ENCODE results near the gene TSPAN2.
"Not testable (repeated sequence)": the region's sequence is repeated elsewhere in the genome, so short reads cannot be mapped to it uniquely, and the experiment has no call there.

Gene TSPAN2

GRCh38 chr1:115046751-115047150 lies 42.6 kb downstream of the TSPAN2 start:
- no peaks in the 10 kb centered on the region for H3K27me3 Mint-ChIP-seq
- no peak for ATAC-seq
- H3K9me3 Mint-ChIP-seq, result peaks cover 10% of the 10 kb centered on the region
- H3K4me3 Mint-ChIP-seq, result no peak overlapping the region
- H3K27ac Mint-ChIP-seq, result no peak overlapping the region
- H3K36me3 Mint-ChIP-seq, result no peaks in the 10 kb centered on the region
- no peaks in the 10 kb centered on the region for H3K4me1 Mint-ChIP-seq

DNA sequence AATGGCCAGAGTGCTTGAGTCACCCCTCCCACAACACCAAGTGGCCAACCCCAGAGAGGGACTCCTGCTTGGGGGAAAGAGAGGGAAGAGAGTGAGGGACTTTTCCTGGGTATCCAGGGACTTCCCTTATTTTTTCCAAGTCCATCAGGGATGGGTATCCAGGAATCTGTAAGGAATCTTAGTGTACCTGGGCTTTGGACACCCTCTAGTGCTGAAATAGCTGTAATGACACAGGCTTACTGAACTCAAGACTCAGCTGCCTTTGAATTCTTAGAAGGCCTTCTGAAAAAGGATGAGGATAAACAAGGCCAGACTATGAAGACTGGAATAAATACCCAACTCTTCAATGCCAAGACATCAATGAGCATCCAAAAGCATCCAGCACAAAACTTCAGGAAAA lies 47.6 kb downstream of the TSPAN2 start:
- Mint-ChIP-seq H3K4me3 (no peak overlapping the region), H3K36me3 (no peaks in the 10 kb centered on the region), H3K27ac (no peak overlapping the region), H3K27me3 (no peaks in the 10 kb centered on the region), H3K9me3 (peaks cover 10% of the 10 kb centered on the region), H3K4me1 (no peaks in the 10 kb centered on the region)
- ATAC-seq, result no peak

DNA sequence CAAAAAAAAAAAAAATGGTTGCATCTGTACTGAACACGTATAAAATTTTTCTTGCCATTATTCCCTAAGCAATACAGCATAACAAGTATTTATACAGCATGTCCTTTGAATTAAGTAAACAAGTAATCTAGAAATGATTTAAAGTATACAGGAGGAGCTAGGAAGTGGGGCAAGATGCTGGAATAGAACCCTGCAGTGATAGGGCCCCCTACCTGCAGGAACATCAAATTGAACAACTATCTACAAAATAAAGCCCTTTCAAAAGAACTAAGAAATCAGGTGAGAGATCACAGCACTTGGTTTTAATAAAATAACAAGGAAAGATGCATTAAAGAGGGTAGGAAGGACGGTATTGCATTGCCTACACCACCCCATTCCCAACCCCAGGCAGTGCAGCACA lies 48.8 kb downstream of the TSPAN2 start:
- no peaks in the 10 kb centered on the region for H3K4me1 Mint-ChIP-seq
- H3K27me3 Mint-ChIP-seq, result no peaks in the 10 kb centered on the region
- H3K9me3 Mint-ChIP-seq, result peaks cover 5% of the 10 kb centered on the region
- no peaks in the 10 kb centered on the region for H3K36me3 Mint-ChIP-seq
- H3K27ac Mint-ChIP-seq, result no peak overlapping the region
- no peak for ATAC-seq
- H3K4me3 Mint-ChIP-seq, result no peak overlapping the region

GRCh38 chr1:115036814-115037507 lies 52.3 kb downstream of the TSPAN2 start:
- Mint-ChIP-seq H3K36me3 (no peaks in the 10 kb centered on the region), H3K27ac (no peak overlapping the region), H3K27me3 (no peaks in the 10 kb centered on the region), H3K4me1 (no peaks in the 10 kb centered on the region), H3K9me3 (no peaks in the 10 kb centered on the region), H3K4me3 (no peak overlapping the region)
- ATAC-seq, result no peak

GRCh38 chr1:115035652-115036051 lies 53.7 kb downstream of the TSPAN2 start:
- Mint-ChIP-seq H3K27me3 (no peaks in the 10 kb centered on the region), H3K4me1 (no peaks in the 10 kb centered on the region), H3K36me3 (no peaks in the 10 kb centered on the region), H3K27ac (no peak overlapping the region), H3K9me3 (no peaks in the 10 kb centered on the region), H3K4me3 (no peak overlapping the region)
- ATAC-seq, result no peak

- no peak for ATAC-seq
- H3K36me3 Mint-ChIP-seq, result no peaks in the 10 kb centered on the region
- H3K4me3 Mint-ChIP-seq, result no peak overlapping the region
- H3K9me3 Mint-ChIP-seq, result no peaks in the 10 kb centered on the region
- H3K27me3 Mint-ChIP-seq, result no peaks in the 10 kb centered on the region
- H3K4me1 Mint-ChIP-seq, result no peaks in the 10 kb centered on the region
- H3K27ac Mint-ChIP-seq, result no peak overlapping the region
These were observed 57.7 kb downstream of the TSPAN2 start for GRCh38 chr1:115031595-115031994.

DNA sequence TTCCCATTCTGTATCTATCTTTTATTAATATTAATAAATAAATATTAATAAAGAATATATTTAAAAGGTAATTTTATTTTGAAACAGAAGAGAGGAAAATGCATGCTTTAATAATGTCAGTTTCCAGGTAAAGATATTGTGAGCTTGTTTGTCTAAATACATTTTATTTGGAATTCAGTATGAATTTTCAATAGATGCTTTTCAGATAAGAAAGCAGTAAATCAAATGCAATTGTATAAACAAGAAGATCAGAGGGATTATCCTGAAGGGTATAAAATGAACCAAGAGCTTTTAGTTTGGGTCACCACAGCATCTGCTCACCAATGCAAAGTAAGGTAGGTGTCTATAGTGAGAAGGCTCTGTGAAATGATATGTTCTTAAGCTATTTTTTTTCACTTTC lies 59.8 kb downstream of the TSPAN2 start, which contains the start of gene TSHB:
TSHB (plus strand) TSS at position 301 of the 400 bp plus-strand sequence. CDS start 3,537 bp downstream, outside the sequence.
- ATAC-seq, result no peak
- H3K36me3 Mint-ChIP-seq, result no peaks in the 10 kb centered on the region
- no peak within 1 kb of the TSS for H3K4me3 Mint-ChIP-seq
- H3K9me3 Mint-ChIP-seq, result no peaks in the 10 kb centered on the region
- H3K27me3 Mint-ChIP-seq, result no peaks in the 10 kb centered on the region
- no peaks in the 10 kb centered on the region for H3K4me1 Mint-ChIP-seq
- H3K27ac Mint-ChIP-seq, result no peak within 1 kb of the TSS

- Mint-ChIP-seq H3K27ac (no peak overlapping the region), H3K4me3 (no peak overlapping the region), H3K4me1 (no peaks in the 10 kb centered on the region), H3K9me3 (peaks cover 2% of the 10 kb centered on the region), H3K27me3 (peaks cover 5% of the 10 kb centered on the region), H3K36me3 (no peaks in the 10 kb centered on the region)
- no peak for ATAC-seq
These were observed 65.7 kb downstream of the TSPAN2 start for GRCh38 chr1:115023593-115023992.

DNA sequence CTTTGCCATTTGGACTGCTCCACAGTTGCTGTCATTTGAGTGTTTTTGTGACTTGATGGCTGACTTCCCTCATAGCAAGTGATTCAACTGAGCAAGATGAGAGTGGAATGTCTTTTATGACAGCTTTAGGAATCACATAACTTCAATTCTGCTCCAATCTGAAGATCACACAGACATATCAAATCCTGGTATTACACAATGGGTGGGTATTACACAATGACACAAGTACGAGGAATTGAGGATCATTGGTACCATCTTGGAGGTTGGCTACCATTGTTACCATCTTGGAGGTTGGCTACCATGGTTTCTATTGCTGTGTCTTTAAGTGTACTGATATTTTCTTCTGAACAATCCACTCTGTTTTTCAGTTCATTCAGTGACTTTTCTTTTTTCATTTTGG lies 68.2 kb downstream of the TSPAN2 start:
- no peak for ATAC-seq
- H3K27ac Mint-ChIP-seq, result no peak overlapping the region
- no peaks in the 10 kb centered on the region for H3K4me1 Mint-ChIP-seq

GRCh38 chr1:115019549-115019948 lies 69.8 kb downstream of the TSPAN2 start:
- not testable (repeated sequence) for H3K36me3 Mint-ChIP-seq

More for the DNA sequence above, 68.2 kb downstream of the TSPAN2 start:
- H3K27me3 Mint-ChIP-seq, result peaks cover 9% of the 10 kb centered on the region
- H3K9me3 Mint-ChIP-seq, result peaks cover 4% of the 10 kb centered on the region
- H3K36me3 Mint-ChIP-seq, result no peaks in the 10 kb centered on the region
- no peak overlapping the region for H3K4me3 Mint-ChIP-seq

GRCh38 chr1:115013792-115014191 lies 75.5 kb downstream of the TSPAN2 start:
- no peak overlapping the region for H3K27ac Mint-ChIP-seq
- peaks cover 6% of the 10 kb centered on the region for H3K27me3 Mint-ChIP-seq
- no peaks in the 10 kb centered on the region for H3K36me3 Mint-ChIP-seq
- ATAC-seq, result no peak
- H3K9me3 Mint-ChIP-seq, result peaks cover 7% of the 10 kb centered on the region
- no peak overlapping the region for H3K4me3 Mint-ChIP-seq
- H3K4me1 Mint-ChIP-seq, result peaks cover 8% of the 10 kb centered on the region

More at GRCh38 chr1:115019549-115019948, 69.8 kb downstream of the TSPAN2 start:
- H3K9me3 Mint-ChIP-seq, H3K4me1 Mint-ChIP-seq, ATAC-seq, H3K27ac Mint-ChIP-seq, H3K4me3 Mint-ChIP-seq, H3K27me3 Mint-ChIP-seq: not testable (repeated sequence)

DNA sequence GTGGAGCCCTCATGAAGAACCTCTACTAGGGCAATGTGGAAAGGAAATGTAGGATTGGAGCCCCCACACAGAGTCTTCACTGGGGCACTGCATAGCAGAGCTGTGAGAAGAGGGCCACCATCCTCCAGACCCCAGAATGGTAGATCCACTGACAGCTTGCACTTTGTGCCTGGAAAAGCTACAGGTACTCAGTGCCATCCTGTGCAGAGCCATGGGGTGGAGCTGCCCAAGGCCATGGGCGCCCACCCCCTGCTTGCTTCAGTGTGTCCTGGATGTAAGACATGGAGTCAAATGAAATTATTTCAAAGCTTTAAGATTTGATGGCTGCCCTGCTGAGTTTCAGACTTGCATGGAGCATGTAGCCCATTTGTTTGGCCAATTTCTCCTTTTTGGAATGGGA lies 76.9 kb downstream of the TSPAN2 start:
- Mint-ChIP-seq H3K27me3 (peaks cover 7% of the 10 kb centered on the region), H3K4me1 (peaks cover 8% of the 10 kb centered on the region), H3K36me3 (no peaks in the 10 kb centered on the region), H3K4me3 (no peak overlapping the region), H3K9me3 (peaks cover 3% of the 10 kb centered on the region), H3K27ac (no peak overlapping the region)
- no peak for ATAC-seq

- Mint-ChIP-seq H3K9me3 (peaks cover 3% of the 10 kb centered on the region), H3K36me3 (no peaks in the 10 kb centered on the region), H3K4me1 (peaks cover 8% of the 10 kb centered on the region), H3K27me3 (peaks cover 10% of the 10 kb centered on the region), H3K27ac (no peak overlapping the region), H3K4me3 (no peak overlapping the region)
- no peak for ATAC-seq
These were observed 77.3 kb downstream of the TSPAN2 start for GRCh38 chr1:115012006-115012405.

GRCh38 chr1:115006191-115006590 lies 83.1 kb downstream of the TSPAN2 start:
- ATAC-seq, result no peak
- Mint-ChIP-seq H3K27ac (no peak overlapping the region), H3K4me1 (no peaks in the 10 kb centered on the region), H3K27me3 (peaks cover 33% of the 10 kb centered on the region), H3K4me3 (no peak overlapping the region), H3K9me3 (peaks cover 3% of the 10 kb centered on the region), H3K36me3 (no peaks in the 10 kb centered on the region)
